HG03342 (cell line): ENCODE data around the gene CAMTA1.

Source experiments
- ATAC-seq: cut with Tn5 transposase; IDR thresholded peaks from one replicate; pipeline ENCODE4 v1.9.1; 2021; ENCODE audit warnings: mild to moderate bottlenecking, moderate library complexity; ENCODE audit not compliant: unreplicated experiment

Gene CAMTA1

DNA sequence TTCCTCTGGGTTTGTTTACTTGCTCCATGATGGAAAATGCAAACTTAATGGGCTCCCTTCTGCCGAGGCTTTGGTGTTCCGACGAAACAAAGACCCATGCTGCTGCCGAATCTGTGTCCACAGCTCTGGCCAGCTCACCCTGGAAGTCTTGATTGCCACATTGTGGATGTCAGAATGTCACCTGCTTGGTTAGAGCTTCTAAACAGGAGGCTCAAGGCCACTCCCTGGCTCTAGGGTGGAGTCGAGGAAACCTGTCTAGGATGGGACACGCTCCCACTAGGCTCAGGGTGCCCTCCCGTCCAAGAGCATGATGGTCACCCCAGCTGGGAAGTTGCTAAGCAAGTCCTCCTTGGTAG is 706.5 kb downstream of the CAMTA1 start:
- no peak for ATAC-seq

DNA sequence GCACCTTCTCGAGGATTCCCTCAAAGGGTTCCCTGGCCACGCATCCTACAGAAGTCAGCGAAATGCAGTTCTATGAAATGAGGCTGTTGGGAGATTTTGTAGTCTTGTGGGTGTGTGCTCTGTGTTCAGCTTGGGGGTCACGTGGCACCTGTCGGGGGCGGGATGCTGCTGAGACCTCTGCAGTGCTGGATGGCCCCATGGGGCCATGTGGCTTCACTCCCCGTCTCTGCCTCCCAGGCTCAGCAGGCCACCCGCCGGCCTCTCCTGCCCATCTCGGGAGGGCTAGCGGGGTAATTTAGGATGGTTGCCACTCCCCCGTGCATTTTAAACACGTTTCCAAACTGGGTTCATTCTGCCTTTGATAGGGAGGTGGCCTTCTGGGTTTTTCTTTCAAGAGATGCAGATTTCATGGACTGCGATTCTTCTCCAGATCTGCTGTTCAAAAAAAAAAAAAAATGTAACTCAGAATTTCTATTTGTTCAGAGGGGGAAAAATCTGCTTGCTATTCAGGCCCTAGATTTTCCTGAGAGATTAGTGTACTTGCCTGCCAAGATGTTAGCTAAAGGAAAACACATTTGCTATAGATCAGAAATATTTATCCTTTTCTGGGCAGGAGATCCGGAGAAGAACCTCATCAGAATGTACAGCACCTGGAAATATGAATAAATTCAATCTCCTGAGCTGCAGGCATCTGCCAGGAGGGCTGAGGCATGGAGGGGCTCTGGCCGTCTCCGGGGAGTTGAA is 708.6 kb downstream of the CAMTA1 start:
- no peak for ATAC-seq

DNA sequence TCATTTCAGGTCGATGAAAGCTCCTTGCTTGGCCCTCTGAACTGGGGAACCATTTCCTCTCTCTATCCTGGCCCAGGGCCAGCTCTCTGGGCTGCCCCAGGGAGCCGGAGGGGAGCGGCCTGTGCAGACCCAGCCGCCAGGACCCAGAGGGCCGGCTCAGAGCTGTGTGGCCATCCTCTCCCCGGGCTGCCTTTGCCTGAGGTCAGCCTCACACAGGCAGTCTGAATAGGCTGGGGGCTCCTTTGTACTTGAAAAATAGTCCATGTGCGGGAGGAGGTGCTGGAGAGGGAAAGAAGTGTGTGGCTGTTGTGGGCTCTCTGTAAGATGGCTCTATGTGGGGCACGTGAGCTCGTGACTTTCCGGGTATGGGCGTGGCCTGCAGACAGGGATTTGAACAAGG is 710.7 kb downstream of the CAMTA1 start:
- ATAC-seq = no peak

DNA sequence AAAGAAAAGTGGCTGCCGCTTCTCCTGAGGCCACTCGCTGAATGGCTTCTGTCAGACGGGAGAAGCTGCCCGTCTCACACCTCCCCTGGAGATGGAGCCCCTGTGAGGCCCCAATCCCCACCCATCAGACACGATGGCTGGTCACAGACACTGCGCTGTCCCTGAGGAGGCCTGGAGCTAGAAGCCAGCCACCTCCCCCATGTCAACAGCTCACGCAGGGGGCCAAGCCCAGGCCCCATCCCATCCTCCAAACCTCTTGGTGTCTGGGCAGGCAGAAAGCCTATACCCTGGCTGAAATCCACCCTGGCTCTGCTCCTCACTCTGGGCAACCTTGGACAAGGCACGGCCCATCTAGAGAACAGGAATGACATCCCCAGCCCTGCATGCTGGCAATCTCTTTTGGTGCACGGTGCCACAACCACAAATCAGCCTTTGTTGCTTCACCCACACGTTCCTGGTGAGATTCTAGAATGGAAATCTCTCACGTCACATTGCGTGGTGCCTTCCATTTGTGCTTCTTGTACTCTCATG is 711.9 kb downstream of the CAMTA1 start:
- no peak for ATAC-seq

DNA sequence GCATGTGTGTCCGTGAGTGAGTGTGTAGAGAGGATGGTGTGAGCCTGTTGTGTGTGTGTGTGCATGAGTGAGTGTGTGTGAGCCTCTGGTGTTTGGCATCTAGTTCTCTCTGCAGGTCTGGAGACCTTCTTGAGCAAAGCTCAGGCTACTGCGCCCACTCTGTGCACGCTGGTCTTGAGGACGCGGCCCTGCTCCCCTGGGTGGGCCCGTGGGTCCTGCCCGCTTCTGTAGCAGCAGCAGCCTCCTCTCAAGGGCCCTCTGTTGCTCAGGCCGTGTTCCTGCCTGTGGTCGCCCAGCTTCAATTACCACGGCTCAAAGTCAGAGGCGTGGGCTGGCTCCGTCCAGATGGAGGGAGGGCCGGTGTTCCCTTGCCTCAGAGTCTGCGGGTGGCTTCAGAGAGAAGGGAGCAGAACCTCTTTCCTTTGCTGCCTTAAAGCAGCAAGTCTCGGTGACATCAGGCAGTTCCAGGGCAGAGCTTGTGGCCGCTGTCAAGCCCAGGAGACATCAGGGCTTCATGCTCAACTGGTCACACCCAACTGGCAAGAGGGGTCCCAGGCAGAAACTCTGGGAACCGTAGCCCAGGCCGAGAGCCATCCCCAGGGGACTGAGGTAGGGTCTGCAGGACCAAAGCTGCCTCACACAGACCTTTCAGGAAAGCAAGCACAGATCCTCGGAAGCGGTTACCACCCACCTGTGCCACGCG is 715.3 kb downstream of the CAMTA1 start:
- no peak for ATAC-seq

DNA sequence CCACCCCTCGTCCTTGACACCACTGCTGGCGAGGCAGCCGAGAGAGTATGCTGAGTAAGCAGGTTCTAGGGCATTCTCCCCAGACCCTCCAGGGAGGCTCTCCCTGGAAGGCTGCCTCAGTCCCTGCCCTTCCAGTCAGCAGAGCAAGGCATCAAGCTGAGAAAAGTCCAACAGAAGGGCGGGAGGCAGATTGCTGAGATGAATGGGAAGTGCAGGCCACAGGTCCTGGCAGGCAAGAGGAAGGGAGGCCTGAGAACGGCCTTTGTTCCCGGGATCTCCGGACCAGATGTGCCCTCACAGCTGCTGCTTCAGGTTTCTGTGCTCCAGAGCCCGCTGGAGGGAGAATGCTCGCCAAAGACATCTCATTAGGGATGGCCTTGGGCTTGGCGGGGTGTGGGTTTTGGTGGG is 715.8 kb downstream of the CAMTA1 start:
- no peak for ATAC-seq

DNA sequence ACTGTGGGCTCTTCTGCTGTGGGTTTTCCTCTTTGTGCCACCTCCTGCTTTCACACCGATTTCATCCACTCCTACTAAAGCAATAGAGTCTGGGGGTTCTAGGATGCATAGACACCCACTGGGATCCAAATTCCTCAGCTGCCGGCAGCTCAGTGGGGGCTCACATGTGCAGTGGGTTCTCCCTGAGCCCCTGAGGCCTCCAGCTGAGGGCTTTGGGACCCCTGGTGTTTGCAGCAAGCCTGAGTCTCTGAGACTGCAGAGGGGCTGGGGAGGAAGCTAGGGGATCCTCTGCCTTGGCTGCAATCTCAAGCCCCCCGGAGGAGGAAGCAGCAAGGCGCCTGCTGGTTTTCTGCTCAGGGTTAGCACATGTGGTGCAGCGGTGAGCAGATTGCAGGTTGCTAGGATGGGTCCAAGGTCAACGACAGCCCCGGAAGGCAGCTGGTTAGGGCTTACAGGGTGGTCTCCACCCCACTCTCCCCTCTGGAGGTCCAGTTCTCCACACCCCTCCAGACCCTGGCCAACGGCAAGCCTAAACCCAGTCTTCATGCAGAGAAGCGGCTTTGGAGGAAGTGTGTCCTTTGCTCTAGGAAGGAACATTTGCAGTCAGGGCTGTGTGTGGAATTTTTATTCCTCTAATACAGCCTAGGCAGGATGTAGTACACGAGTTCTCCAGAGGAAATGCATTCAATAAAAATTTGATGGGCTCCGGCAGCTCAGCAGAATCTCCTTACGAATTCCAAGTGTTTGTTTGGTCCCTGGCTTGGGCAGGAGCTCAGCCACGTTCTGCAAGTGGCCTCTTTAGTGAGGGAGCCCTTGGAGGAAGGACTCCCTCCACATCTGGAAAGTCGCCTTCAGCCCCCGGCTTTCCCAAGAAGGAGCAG is 716.7 kb downstream of the CAMTA1 start:
- ATAC-seq = no peak

DNA sequence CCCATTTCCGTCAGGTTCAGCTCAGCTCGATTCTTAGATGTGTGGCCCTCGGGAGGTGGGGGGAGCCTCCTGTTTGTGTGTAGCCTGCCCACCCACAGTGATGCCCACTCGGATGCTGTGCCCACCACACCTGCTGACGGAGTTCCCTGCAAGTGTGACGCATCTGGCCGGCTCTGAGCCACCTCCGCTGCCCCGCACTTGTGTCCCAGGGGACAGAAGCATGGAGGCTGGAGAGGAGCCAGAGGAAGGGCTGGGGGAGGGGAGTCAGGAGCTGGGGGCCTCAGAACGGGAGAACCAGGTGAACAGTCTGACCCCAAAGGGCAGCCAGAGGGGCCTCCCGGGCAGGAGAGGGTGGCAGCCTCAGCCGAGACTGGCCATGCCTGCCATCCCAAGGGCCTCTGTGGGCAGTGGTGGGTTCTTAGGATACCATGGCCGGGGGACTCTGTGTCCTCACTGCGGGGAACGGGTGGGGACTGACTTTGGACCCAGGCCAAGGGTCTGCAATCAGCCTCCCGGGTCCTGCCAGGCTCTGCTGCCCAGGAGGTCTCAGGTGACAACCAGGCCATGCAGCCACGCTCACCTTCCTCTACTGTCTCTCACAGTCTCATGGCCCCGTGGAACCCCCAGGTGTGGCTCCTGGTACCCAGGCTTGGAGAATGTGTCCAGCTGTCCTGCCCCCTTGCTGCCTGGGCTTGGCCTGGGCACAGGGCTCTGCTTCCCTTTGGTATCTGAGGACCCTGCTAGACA is 718.6 kb downstream of the CAMTA1 start:
- ATAC-seq = no peak

DNA sequence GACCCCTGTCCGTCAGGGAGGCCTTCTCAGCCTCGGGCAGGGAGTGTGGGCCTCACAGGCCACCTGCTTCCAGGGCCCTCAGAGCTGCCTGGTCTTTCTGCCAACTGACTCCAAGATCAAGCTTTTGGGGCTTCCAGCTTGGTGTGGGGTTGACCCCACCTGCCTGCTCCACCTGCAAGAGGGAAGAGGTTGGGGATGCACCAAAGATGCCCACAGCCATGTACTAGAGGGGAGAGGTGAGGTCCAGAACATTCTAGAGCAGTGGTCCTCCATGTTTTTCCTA is 719.1 kb downstream of the CAMTA1 start:
- no peak for ATAC-seq

DNA sequence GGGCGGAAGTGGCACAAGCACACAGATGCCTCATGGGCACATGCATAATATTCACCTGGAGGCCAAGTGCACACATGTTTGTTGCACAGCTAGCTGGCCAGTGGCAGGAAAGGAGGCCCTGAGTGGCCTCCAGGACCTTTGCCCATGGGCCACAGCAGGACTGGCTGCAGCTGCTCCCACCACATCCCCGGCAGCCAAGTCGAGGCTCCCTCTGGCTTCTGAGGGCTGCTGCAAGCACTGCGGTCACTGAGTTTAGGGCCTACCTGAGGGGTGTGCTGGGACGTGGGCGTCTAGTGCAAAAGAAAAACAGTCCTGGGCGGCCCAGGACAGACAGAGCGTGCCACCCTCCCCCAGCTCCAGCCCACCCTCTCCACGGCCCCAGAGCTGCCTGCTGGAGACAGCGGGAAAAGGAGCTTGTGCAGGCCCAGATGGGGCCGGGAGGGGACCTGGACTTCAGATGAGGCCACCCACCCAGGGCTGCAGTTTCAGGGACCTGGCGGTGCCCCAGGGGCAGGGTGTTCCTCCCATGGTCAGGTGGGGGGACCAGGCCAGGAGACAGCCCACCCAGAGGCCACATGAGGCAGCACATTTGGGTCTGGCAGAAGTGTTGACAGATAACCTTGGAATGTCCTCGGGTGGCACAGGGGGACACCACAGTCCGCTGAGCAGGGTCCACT is 720.0 kb downstream of the CAMTA1 start:
- no peak for ATAC-seq

DNA sequence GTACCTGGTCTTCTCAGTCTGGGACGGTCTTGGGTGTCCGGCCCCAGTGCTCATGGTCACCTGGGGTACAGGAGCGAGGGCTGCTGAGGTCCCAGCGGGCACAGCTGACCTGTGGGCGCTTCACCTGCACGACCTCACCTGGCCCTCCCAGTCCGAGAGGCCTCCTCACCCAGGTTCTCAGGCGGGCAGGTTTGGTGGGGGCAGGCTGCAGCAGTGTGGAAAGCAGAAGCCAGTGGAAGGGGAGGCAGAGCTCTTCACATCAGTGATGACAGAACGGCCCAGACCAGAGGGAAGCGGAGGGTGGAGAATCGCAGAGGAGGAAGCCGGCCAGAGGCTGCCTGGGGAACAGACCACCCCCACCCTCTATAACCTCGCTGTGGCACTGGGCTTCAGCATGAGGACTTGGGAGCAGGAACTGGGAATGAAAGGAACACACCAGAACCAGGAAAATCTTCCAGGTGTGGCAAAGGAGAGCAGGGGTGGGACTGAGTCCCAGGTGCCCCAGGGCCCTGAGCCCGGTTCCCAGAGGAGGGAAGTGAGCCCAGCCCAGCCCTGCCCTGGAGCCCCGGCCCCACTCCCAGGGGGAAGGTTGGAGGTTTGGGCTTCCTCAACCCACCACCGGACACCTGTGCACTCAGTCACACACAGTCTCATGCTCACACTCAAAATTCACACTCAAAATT is 720.7 kb downstream of the CAMTA1 start:
- ATAC-seq = no peak

DNA sequence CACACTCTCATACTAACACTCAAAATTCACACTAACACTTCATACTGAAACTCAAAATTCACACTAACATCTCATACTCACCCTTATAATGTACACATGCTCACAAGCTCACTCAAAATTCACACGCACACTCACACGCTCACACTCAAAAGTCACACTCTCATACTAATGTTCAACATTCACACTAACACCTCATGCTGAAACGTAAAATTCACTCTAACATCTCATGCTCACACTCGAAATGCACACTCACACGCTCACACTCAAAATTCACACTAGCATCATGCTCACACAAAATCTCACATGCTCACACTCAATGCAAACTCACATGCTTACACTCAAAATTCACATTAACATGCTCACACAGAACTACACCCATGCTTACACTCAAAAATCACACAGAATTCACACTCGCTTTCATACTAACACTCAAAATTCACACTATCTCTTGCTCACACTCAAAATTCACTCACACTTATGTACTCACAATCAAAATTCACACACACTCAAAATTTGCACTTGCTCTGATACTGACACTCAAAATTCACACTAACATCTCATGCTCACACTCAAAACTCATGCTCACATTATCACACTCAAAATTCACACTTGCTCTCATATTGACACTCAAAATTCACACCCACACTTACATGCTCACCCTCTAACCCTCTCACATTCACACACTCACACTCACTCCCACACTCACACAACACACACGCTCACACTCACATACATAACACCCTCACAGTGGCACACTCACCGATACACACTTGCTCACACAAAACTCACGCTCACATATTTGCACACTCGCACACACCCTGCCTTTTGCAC is 721.4 kb downstream of the CAMTA1 start:
- no peak for ATAC-seq

DNA sequence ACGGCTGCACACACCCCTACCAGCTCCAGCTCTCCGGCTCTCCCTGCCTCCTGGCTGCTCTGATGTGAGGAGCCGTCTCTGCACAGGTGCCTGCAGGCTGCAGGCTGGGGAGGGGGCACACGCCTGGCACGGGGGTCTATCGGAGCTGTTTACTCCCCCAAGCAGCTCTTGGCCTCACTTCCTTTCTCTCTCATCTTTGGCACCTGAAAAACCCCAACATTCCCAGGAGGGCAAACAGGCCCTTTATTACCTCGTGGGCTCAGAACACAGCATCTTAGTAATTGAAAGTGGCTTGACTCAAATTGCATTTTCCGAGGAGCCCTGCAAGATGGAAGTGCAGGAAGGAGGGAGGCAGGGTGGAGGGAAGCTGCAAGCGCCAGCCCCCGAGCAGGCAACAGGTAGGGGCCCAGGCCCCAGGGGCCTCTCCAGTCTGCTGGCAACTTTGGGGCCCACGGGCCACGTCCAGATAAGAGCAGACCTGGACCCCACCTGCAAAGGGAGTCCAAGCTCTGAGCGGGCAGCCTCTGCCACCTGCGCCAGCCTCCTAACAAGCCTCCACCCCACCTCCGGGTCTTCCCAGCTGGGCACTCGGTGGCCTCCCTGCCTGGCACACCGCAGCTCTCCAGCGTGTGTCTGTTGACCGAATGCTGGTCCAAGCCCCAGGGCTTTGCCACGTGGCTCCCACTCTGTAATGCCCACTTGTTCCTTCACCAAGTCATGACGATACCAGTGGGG is 722.2 kb downstream of the CAMTA1 start:
- ATAC-seq = no peak

DNA sequence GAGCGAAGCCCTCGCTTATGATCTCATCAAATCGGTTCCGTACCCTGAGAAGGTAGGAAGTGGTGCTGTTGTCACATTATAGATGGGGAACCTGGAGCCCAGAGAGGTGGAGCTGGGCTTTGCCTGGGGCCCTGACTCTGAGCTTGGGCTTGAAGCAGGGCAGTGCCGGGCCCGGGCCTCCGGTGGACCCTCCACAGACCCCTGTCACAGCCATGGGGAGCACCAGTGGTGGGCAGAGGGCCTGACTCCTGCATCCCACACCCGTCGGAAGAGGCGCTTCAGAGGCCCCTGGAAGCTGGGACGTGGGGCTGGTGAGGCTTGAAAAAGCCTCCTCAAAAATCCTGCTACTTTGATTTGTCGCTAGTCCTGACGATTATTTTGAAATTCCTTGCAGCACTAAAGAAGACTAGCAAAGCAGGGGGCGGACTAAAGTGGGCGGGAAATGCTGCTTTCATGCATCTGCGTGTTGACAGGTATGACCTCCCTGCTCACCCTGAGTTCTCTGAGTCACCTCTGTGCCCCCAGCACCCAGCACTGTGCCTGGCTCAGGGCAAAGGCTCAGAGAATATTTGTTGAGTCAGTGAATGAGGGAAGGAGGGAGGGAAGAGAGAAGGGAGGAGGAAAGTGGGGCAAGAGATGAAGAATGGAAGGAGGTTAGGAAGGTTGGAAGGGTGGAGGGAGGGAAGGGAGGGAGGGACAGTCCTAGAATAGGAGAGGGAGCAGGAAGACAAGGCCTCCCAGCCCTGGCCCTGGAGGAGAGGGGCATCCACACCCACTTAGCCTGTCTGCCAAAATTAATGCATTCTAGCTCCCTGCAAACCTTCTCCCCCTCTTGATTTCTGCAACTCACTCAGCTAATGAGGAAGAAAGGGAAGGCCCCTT is 723.0 kb downstream of the CAMTA1 start:
- ATAC-seq = no peak

DNA sequence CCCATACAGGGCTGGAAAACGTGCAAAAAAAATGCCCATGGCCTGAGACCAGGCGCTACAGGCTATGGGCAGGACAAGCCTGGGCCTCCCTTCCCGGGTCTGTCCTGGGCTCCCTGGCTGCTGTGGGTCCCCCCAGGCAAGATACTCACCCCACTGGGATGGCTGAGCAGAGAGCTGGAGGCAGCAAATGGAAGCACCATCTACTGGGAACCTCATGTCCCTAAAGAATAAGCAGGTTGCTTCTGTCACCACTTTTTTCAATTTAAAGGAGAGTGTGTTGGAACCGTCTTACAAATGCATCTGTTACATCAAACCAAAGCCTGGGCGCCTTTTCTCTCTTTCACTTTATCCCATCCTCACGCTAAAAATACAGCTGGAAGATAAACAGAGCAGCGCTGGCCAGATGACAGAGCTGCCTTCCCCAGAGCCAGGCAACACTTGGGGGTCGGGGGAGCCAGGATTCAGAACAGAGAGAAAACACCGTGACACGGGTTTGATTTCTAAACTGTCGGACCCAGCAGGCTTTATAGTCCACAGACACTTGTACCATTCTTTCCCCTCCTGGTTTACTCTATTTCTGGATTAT is 723.8 kb downstream of the CAMTA1 start:
- no peak for ATAC-seq

DNA sequence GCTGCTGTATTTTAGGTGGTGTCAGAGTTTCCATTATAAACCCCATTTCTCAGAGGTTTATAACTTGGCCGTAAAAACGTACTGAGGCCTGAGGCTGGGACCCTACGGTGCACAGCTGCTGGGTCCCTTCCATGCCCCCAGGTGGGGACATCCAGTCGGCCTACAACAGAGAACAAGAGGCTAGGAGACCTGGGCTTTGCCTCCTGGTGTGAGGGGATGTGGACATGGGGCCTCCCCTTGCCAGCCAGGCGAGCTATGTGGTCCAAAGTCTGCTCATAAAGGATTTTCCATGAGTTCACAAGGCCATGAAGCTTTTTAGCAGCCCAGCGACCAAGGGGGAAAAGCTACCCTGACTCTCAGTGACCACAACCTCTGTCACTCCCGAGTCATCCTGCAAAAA is 724.3 kb downstream of the CAMTA1 start:
- no peak for ATAC-seq

DNA sequence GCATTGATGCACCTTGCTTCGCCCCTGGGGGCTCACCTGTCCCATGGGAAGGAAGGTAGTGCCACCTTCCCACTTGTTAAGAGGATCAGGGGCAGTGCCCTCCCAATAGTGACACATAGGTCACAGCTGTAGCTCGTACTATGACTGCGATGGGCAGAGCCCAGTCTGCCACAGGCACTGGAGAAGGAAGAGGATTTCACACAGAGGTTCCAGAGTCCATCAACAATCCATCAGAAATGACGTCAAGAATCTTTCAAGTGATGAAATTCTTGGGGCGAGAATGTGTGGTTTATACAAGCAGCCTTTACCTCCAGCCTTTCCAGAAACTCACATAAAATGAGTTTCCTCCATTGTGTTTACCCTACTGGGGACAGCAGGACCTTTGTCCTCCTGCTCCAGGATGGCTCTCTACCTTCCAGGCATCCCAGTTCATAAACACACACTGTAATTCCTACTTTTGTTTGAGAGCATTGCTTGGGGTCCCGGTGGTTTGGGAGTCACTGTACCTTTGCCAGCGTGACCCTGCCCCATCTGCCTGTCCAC is 725.2 kb downstream of the CAMTA1 start:
- ATAC-seq = no peak
